CD4-positive, alpha-beta T cell treated with Interleukin-15 for 4 hours (primary cell): ENCODE measurements around the gene CATSPERB.
A peak's percentile ranks its signal among the peaks of the same experiment; 100 is the strongest.
"Not testable (repeated sequence)": the region's sequence is repeated elsewhere in the genome, so short reads cannot be mapped to it uniquely, and the experiment has no call there.

Experiments used
- DNase-seq: peaks from one replicate; pipeline ENCODE4 v3.0.0-alpha.2; 2020; ENCODE audit warnings: low spot score

CATSPERB gene

GRCh38 chr14:91580876-91581577 is 150.9 kb downstream of the CATSPERB start:
- DNase-seq, result no peak

- DNase-seq, result no peak
Observed at GRCh38 chr14:91577632-91578233, 154.2 kb downstream of the CATSPERB start.

- no peak for DNase-seq
Observed at GRCh38 chr14:91575469-91576208, 156.2 kb downstream of the CATSPERB start.

GRCh38 chr14:91573894-91574837 is 157.7 kb downstream of the CATSPERB start:
- DNase-seq, result peak; percentile 67

GRCh38 chr14:91573528-91573893 is 158.4 kb downstream of the CATSPERB start:
- no peak for DNase-seq

- DNase-seq, result no peak
Observed at GRCh38 chr14:91570021-91570420, 161.9 kb downstream of the CATSPERB start.

GRCh38 chr14:91569301-91569700 is 162.6 kb downstream of the CATSPERB start:
- DNase-seq, result no peak

- no peak for DNase-seq
Observed at GRCh38 chr14:91568626-91569025, 163.3 kb downstream of the CATSPERB start.

- not testable (repeated sequence) for DNase-seq
Observed at GRCh38 chr14:91567827-91568226, 164.1 kb downstream of the CATSPERB start.

- DNase-seq, result no peak
Observed at GRCh38 chr14:91555531-91555930, 176.4 kb downstream of the CATSPERB start.

GRCh38 chr14:91554535-91555332 is 177.2 kb downstream of the CATSPERB start:
- no peak for DNase-seq

- DNase-seq, result no peak
Observed at GRCh38 chr14:91548108-91548507, 183.8 kb downstream of the CATSPERB start.

- no peak for DNase-seq
Observed at GRCh38 chr14:91545946-91546716, 185.8 kb downstream of the CATSPERB start.

GRCh38 chr14:91545204-91545603 is 186.7 kb downstream of the CATSPERB start:
- DNase-seq, result no peak

GRCh38 chr14:91536327-91536726 is 195.6 kb downstream of the CATSPERB start:
- no peak for DNase-seq

GRCh38 chr14:91534059-91534458 is 197.8 kb downstream of the CATSPERB start:
- DNase-seq, result not testable (repeated sequence)

GRCh38 chr14:91533623-91534022 is 198.3 kb downstream of the CATSPERB start:
- DNase-seq, result no peak
